Measurements from ENCODE around the gene HOXA7. TPM values are rescaled to one million over a fixed set of nuclear protein-coding genes. Genes with fewer than 3 reads are reported as not detected.
A peak's percentile ranks its signal among the peaks of the same experiment; 100 is the strongest.

HOXA7 gene
- total and polyA plus RNA-seq, 2 of the 8 experiments (the other 6 are each of a cell fraction or from before 2014, with no cell fraction given), result 0.03 TPM; not detected in 1

DNA sequence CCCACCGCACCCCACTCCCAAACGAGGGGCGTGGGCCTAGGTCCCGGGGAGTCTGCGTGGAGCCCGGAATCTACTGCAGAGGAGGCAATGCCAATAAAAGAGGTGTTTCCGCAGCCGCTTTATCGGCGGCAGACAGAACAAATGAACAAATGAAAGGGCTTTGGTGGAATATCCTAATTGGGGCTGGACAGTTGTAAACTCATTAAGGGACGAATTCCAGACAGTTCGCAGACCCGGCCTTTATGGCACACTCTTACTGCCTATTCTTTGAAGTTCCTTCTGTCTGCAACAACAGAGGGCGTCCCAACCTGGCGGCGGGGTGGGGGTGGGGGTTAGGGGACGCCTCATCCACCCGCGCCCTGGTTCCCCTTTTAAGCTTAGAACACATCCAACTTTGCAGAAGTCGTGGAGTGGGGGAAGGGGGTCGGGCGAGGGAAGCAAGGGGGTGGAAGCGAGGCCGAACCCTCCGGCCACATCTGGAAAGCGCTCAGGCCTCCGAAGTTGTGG, 4.8 kb upstream of the HOXA7 start:
- Histone ChIP-seq H2BK12ac (ENCODE audit: low read depth, low read length) (no peak overlapping the region), H3K9ac (replicated peaks in 1 of 4; ENCODE audit: extremely low read depth in 1 of 4, low read depth in 3 of 4, low read length in 3 of 4) (no peak overlapping the region)
- 3% methylated on average over 13 of the region's 27 CpGs; no CpG with 5 or more reads in 1 of the 2 experiments for WGBS, 2 experiments (ENCODE audit: extremely low coverage in 1 of 2, insufficient coverage in 1 of 2, insufficient read length in 1 of 2, insufficient replicate concordance in 2 of 2, low coverage in 1 of 2, low lambda C conversion rate in 2 of 2, missing lambda C conversion rate in 1 of 2)
- TF ChIP-seq HDAC2 (IDR thresholded peaks at IDR 0.05; ENCODE audit: borderline replicate concordance in 1 of 2, low read depth in 2 of 2, low read length in 2 of 2), result no peak
- TF ChIP-seq CTBP2 (IDR thresholded peaks at IDR 0.05; ENCODE audit: borderline replicate concordance, insufficient read depth, insufficient read length, low read length), result no peak
- no peak for TF ChIP-seq TEAD4 (IDR thresholded peaks at IDR 0.05; ENCODE audit: low read depth, low read length)
- no peak for TF ChIP-seq RFX5 (IDR thresholded peaks at IDR 0.05; ENCODE audit: borderline replicate concordance, low read depth, low read length)
- no peak for TF ChIP-seq TAF7 (optimal IDR thresholded peaks at IDR 0.05; ENCODE audit: borderline replicate concordance, low read depth, low read length)
- TF ChIP-seq, protein P1, sequence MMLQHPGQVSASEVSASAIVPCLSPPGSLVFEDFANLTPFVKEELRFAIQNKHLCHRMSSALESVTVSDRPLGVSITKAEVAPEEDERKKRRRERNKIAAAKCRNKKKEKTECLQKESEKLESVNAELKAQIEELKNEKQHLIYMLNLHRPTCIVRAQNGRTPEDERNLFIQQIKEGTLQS (IDR thresholded peaks at IDR 0.05; ENCODE audit: insufficient read depth, low read depth, low read length), result no peak
- no peak for TF ChIP-seq CHD1 (IDR thresholded peaks at IDR 0.05; ENCODE audit: low read depth, low read length)
- TF ChIP-seq RNF2 (IDR thresholded peaks at IDR 0.05; ENCODE audit: borderline replicate concordance, low read depth, low read length, missing control alignments, poor library complexity, severe bottlenecking), result no peak
- TF ChIP-seq SIX5 (IDR thresholded peaks at IDR 0.05; ENCODE audit: low read depth, low read length), result no peak
- TF ChIP-seq POLR2A (IDR thresholded peaks at IDR 0.05; ENCODE audit: control extremely low read depth in 1 of 2, low read depth in 2 of 2, low read length in 2 of 2), result no peak
- no peak for TF ChIP-seq MAFK (IDR thresholded peaks at IDR 0.05; ENCODE audit: low read depth, low read length)

More for the DNA sequence above, 4.8 kb upstream of the HOXA7 start:
- Histone ChIP-seq H4K8ac (ENCODE audit: extremely low read depth, insufficient read depth, low read length) (no peak overlapping the region), H4K5ac (ENCODE audit: insufficient read length, low read depth, low read length) (no peak overlapping the region), H3K14ac (ENCODE audit: insufficient read length) (no peak overlapping the region), H2AFZ (ENCODE audit: low read length) (no peak overlapping the region), H2BK20ac (ENCODE audit: low read length) (no peak overlapping the region), H3K23ac (ENCODE audit: insufficient read length) (no peak overlapping the region), H3K23me2 (ENCODE audit: low read depth, low read length) (no peaks in the 10 kb centered on the region), H2BK15ac (ENCODE audit: low read length) (no peak overlapping the region), H3K9me3 (ENCODE audit: insufficient read depth in 2 of 2, low read depth in 1 of 2, low read length in 1 of 2) (peaks cover 0 to 12% of the 10 kb centered on the region in 2 experiments; a peak in 1 of 4 replicates), H2AK5ac (ENCODE audit: low read depth, low read length) (no peak overlapping the region), H3K4ac (replicated peaks; ENCODE audit: insufficient read length, low read depth, low read length) (no peak overlapping the region), H4K20me1 (replicated peaks in 1 of 2; ENCODE audit: control insufficient read depth in 1 of 2, insufficient read depth in 2 of 2, low read length in 2 of 2) (peaks cover 14 to 29% of the 10 kb centered on the region in 2 experiments), H3K27me3 (replicated peaks in 1 of 4; ENCODE audit: control insufficient read depth in 3 of 4, extremely low read depth in 1 of 4, insufficient read depth in 3 of 4, low read length in 3 of 4) (peaks cover 98 to 100% (median 99%) of the 10 kb centered on the region in 4 experiments), H3K79me1 (ENCODE audit: low read depth, low read length) (no peaks in the 10 kb centered on the region), H2BK120ac (replicated peaks; ENCODE audit: low read depth, low read length) (no peak overlapping the region), H3K4me1 (replicated peaks in 1 of 4; ENCODE audit: control insufficient read depth in 3 of 4, insufficient read depth in 4 of 4, low read length in 3 of 4) (no peaks in the 10 kb centered on the region; a peak in 3 of 7 replicates), H3K27ac (ENCODE audit: low read depth, low read length) (no peak overlapping the region), H4K91ac (replicated peaks; ENCODE audit: insufficient read length, low read length) (no peak overlapping the region), H3K18ac (ENCODE audit: extremely low read depth, low read length) (no peak overlapping the region), H3K36me3 (ENCODE audit: control insufficient read depth in 2 of 4, insufficient read depth in 4 of 4, low read length in 3 of 4) (peaks cover 0 to 28% (median 0%) of the 10 kb centered on the region in 4 experiments; a peak in 1 of 8 replicates), H3K4me3 (ENCODE audit: extremely low read depth in 1 of 4, insufficient read depth in 2 of 4, low read depth in 3 of 4, low read length in 4 of 4) (0 out of 8 replicates have a peak overlapping the region, but pooled peaks of 1 of the 4 experiments have one; percentile 60), H3K56ac (replicated peaks; ENCODE audit: insufficient read length, low read depth, low read length) (no peak overlapping the region), H2BK5ac (ENCODE audit: low read depth, low read length) (no peak overlapping the region), H3K79me2 (ENCODE audit: control insufficient read depth in 1 of 2, insufficient read depth in 2 of 2, low read length in 2 of 2) (no peaks in the 10 kb centered on the region), H3K4me2 (ENCODE audit: insufficient read depth in 1 of 2, low read depth in 2 of 2, low read length in 2 of 2) (peak overlapping the region in 1 of 2 experiments; percentile 77; a peak in 2 of 4 replicates)
- FAIRE-seq (no peak), DNase-seq (ENCODE audit: low read depth in 1 of 2, low spot score in 2 of 2) (no peak)
- ChIA-PET POLR2A (ENCODE audit: partially characterized antibody) (interaction anchor here (0.6 to 0.7 kb wide), 2 partner anchors 25 to 958 kb away, joined by 3 to 4 read pairs; no protein-coding TSS in a partner anchor), CTCF (ENCODE audit: partially characterized antibody) (interaction anchor here (0.5 to 4.4 kb wide), 37 partner anchors 9 to 844 kb away, joined by 3 to 80 read pairs (median 4); partner anchors contain the start of genes HOXA3, HOXA4, HOXA5 and HOXA6)

All from H1 (cell line).